RWPE2 (cell line): ENCODE results near the gene CHRM5.

Source experiments
- ATAC-seq: fragments of 200-7000 bp; cut with Tn5 transposase; 3 replicates; pipeline ENCODE4 v1.9.1; 2021; ENCODE audit warnings: low read depth
- DNase-seq: peaks from one replicate; pipeline ENCODE4 v3.0.0-alpha.2; 2020; ENCODE audit warnings: low spot score
- H3K27ac ChIP-seq: fragments of 450-650 bp; 2 replicates; pipeline ENCODE4 v1.5.1; 2017; ENCODE audit warnings: mild to moderate bottlenecking; ENCODE audit not compliant: poor library complexity, severe bottlenecking
- H3K27me3 ChIP-seq: fragments of 250-450 bp; sonication (Bioruptor Pico); 2 replicates; pipeline ENCODE4 v1.5.1; 2021; ENCODE audit warnings: mild to moderate bottlenecking, moderate library complexity; ENCODE audit not compliant: insufficient read depth, poor library complexity, severe bottlenecking
- H3K36me3 ChIP-seq: fragments of 250-450 bp; sonication (Bioruptor Pico); 2 replicates; pipeline ENCODE4 v1.5.1; 2020; ENCODE audit warnings: low read depth, mild to moderate bottlenecking, moderate library complexity
- H3K4me1 ChIP-seq: fragments of 250-450 bp; sonication (Bioruptor Pico); 2 replicates; pipeline ENCODE4 v1.5.1; 2021; ENCODE audit warnings: mild to moderate bottlenecking, moderate library complexity; ENCODE audit not compliant: insufficient read depth, poor library complexity, severe bottlenecking
- H3K4me3 ChIP-seq: fragments of 250-450 bp; sonication (Bioruptor Pico); 2 replicates; pipeline ENCODE4 v1.5.1; 2021; ENCODE audit warnings: mild to moderate bottlenecking, moderate library complexity; ENCODE audit not compliant: severe bottlenecking
- H3K9me3 ChIP-seq: fragments of 250-450 bp; sonication (Bioruptor Pico); 2 replicates; pipeline ENCODE4 v1.5.1; 2021; ENCODE audit warnings: mild to moderate bottlenecking, moderate library complexity; ENCODE audit not compliant: severe bottlenecking
- CTCF ChIP-seq: fragments of 450-650 bp; IDR thresholded peaks from one replicate; pipeline ENCODE4 v1.5.1; 2017; ENCODE audit warnings: mild to moderate bottlenecking, moderate library complexity; ENCODE audit not compliant: poor library complexity, severe bottlenecking

Gene CHRM5

GRCh38 chr15:34019369-34019990 is 51.2 kb downstream of the CHRM5 start:
- Histone ChIP-seq H3K27me3 (no peaks in the 10 kb centered on the region), H3K27ac (no peak overlapping the region), H3K9me3 (no peaks in the 10 kb centered on the region), H3K36me3 (no peaks in the 10 kb centered on the region), H3K4me3 (no peak overlapping the region), H3K4me1 (no peaks in the 10 kb centered on the region)
- DNase-seq (no peak), ATAC-seq (no peak)
- no peak for TF ChIP-seq CTCF

GRCh38 chr15:34023907-34024306 is 55.6 kb downstream of the CHRM5 start:
- H3K4me3 ChIP-seq: no peak overlapping the region
- no peak overlapping the region for H3K27ac ChIP-seq
- H3K27me3 ChIP-seq: no peaks in the 10 kb centered on the region
- no peak for TF ChIP-seq CTCF
- no peaks in the 10 kb centered on the region for H3K4me1 ChIP-seq
- DNase-seq (no peak), ATAC-seq (no peak)
- no peaks in the 10 kb centered on the region for H3K36me3 ChIP-seq
- H3K9me3 ChIP-seq: no peaks in the 10 kb centered on the region

GRCh38 chr15:34025252-34025651 is 57.0 kb downstream of the CHRM5 start:
- Histone ChIP-seq H3K4me1 (no peaks in the 10 kb centered on the region), H3K27me3 (no peaks in the 10 kb centered on the region), H3K27ac (no peak overlapping the region), H3K9me3 (no peaks in the 10 kb centered on the region), H3K4me3 (no peak overlapping the region), H3K36me3 (no peaks in the 10 kb centered on the region)
- no peak for ATAC-seq
- no peak for TF ChIP-seq CTCF
- no peak for DNase-seq

GRCh38 chr15:34027606-34028005 is 59.3 kb downstream of the CHRM5 start:
- Histone ChIP-seq H3K4me1 (no peaks in the 10 kb centered on the region), H3K36me3 (no peaks in the 10 kb centered on the region), H3K4me3 (no peak overlapping the region), H3K27ac (no peak overlapping the region), H3K27me3 (no peaks in the 10 kb centered on the region), H3K9me3 (no peaks in the 10 kb centered on the region)
- ATAC-seq (no peak), DNase-seq (no peak)
- TF ChIP-seq CTCF: no peak

- Histone ChIP-seq H3K4me1 (no peaks in the 10 kb centered on the region), H3K27me3 (no peaks in the 10 kb centered on the region), H3K9me3 (no peaks in the 10 kb centered on the region), H3K36me3 (no peaks in the 10 kb centered on the region), H3K4me3 (no peak overlapping the region), H3K27ac (no peak overlapping the region)
- TF ChIP-seq CTCF: no peak
- DNase-seq (no peak), ATAC-seq (no peak)
Observed at GRCh38 chr15:34031987-34032760, 63.9 kb downstream of the CHRM5 start.
